HepG2 (cell line): ENCODE measurements around the gene GFPT2. TPM values are rescaled to one million over a fixed set of nuclear protein-coding genes. Genes with fewer than 3 reads are reported as not detected.

ENCODE experiments used
- ADNP ChIP-seq: sonication (generic); formaldehyde crosslinking; IDR thresholded peaks from 2 replicates; pipeline ENCODE4 v1.4.0; 2020; ENCODE audit warnings: missing genetic modification reagents
- HNRNPH1 ChIP-seq: fragments of 200-400 bp; formaldehyde crosslinking; optimal IDR thresholded peaks from 2 replicates; pipeline ENCODE3; 2017; ENCODE audit warnings: mild to moderate bottlenecking, low read depth, low read length
- HOXA3 ChIP-seq: sonication (generic); formaldehyde crosslinking; IDR thresholded peaks from 2 replicates; pipeline ENCODE4 v1.5.0; 2020; ENCODE audit warnings: missing genetic modification reagents
- HOXA9 ChIP-seq: sonication (generic); formaldehyde crosslinking; IDR thresholded peaks from 2 replicates; pipeline ENCODE4 v1.8.1; 2022; ENCODE audit warnings: missing genetic modification reagents, mild to moderate bottlenecking, moderate library complexity, borderline replicate concordance
- POLR2G ChIP-seq: fragments of 200-400 bp; formaldehyde crosslinking; IDR thresholded peaks from 2 replicates; pipeline ENCODE4 v1.6.1; 2018; ENCODE audit warnings: mild to moderate bottlenecking, low read depth, low read length, moderate library complexity
- RCOR2 ChIP-seq: IDR thresholded peaks from 2 replicates; pipeline ENCODE4 v1.6.1; 2016; ENCODE audit warnings: missing biosample characterization, missing genetic modification reagents
- RXRA ChIP-seq: sonication (generic); formaldehyde crosslinking; IDR thresholded peaks from 2 replicates; pipeline ENCODE4 v1.5.1; 2020; ENCODE audit warnings: missing genetic modification reagents
- SNAPC5 ChIP-seq: sonication (generic); formaldehyde crosslinking; IDR thresholded peaks from 2 replicates; pipeline ENCODE4 v1.8.1; 2023; ENCODE audit warnings: mild to moderate bottlenecking, missing genetic modification reagents, borderline replicate concordance
- TARDBP ChIP-seq: sonication (generic); formaldehyde crosslinking; IDR thresholded peaks from 2 replicates; pipeline ENCODE4 v1.8.0; 2022; ENCODE audit warnings: mild to moderate bottlenecking, missing genetic modification reagents
- XRCC5 ChIP-seq: fragments of 200-400 bp; formaldehyde crosslinking; optimal IDR thresholded peaks from 2 replicates; pipeline ENCODE3; 2017; ENCODE audit warnings: mild to moderate bottlenecking, low read length
- YY1 ChIP-seq: IDR thresholded peaks from 2 replicates; pipeline ENCODE4 v1.6.1; 2011; ENCODE audit warnings: low read length, low read depth, moderate library complexity, mild to moderate bottlenecking; ENCODE audit not compliant: insufficient read depth, insufficient replicate concordance
- ZFP36L1 ChIP-seq: sonication (generic); formaldehyde crosslinking; IDR thresholded peaks from 2 replicates; pipeline ENCODE4 v1.8.0; 2022; ENCODE audit warnings: mild to moderate bottlenecking, missing genetic modification reagents, moderate library complexity
- ZNF335 ChIP-seq: sonication (generic); formaldehyde crosslinking; IDR thresholded peaks from 2 replicates; pipeline ENCODE4 v1.4.0; 2020; ENCODE audit warnings: missing genetic modification reagents
- ZNF629 ChIP-seq: sonication (generic); formaldehyde crosslinking; conservative IDR thresholded peaks from 2 replicates; pipeline ENCODE4 v1.5.0; 2020; ENCODE audit warnings: missing genetic modification reagents
- ZNF674 ChIP-seq: sonication (generic); formaldehyde crosslinking; IDR thresholded peaks from 2 replicates; pipeline ENCODE4 v1.5.0; 2020; ENCODE audit warnings: low read depth, mild to moderate bottlenecking, missing genetic modification reagents
- ZNF816 ChIP-seq: sonication (generic); formaldehyde crosslinking; IDR thresholded peaks from 2 replicates; pipeline ENCODE4 v1.8.0; 2022; ENCODE audit warnings: missing genetic modification reagents, mild to moderate bottlenecking, borderline replicate concordance
- ZSCAN29 ChIP-seq: sonication (generic); formaldehyde crosslinking; conservative IDR thresholded peaks from 2 replicates; pipeline ENCODE4 v1.4.0; 2020; ENCODE audit warnings: mild to moderate bottlenecking, missing genetic modification reagents
- polyA plus RNA-seq, 8 experiments: library from polyadenylated mRNA; depleted of rRNA in 3 of 8; stranded (reverse) in 7 of 8; unstranded in 1 of 8; fragments of >200 nt; fragmentation: Illumina TruSeq in 4 of 8; extraction: Trizol in 4 of 8; gene quantifications; 2 replicates each; pipeline versions ENCODE4 v1.2.1 to v1.2.3, GENCODE V29; 2011 to 2016; ENCODE audit warnings: low read depth in 4 of 8, missing spikeins in 1 of 8, mixed read lengths in 1 of 8; ENCODE audit not compliant: insufficient read depth in 1 of 8
- total RNA-seq, 5 experiments: library from RNA; depleted of rRNA; stranded (reverse); fragments of >200 nt; fragmentation: Illumina TruSeq; extraction: Trizol; gene quantifications; 2 replicates each; pipeline ENCODE4 v1.2.3, GENCODE V29; 2016; ENCODE audit warnings: low read depth in 1 of 5
- TF ChIP-seq, protein P1 (sequence below): sonication (generic); formaldehyde crosslinking; IDR thresholded peaks from 2 replicates; pipeline ENCODE4 v1.4.0; 2020; ENCODE audit warnings: mild to moderate bottlenecking, missing genetic modification reagents
- TF ChIP-seq, protein P2 (sequence below): sonication (generic); formaldehyde crosslinking; conservative IDR thresholded peaks from 2 replicates; pipeline ENCODE4 v1.5.0; 2020; ENCODE audit warnings: missing genetic modification reagents
- TF ChIP-seq, protein P3 (sequence below): sonication (generic); formaldehyde crosslinking; IDR thresholded peaks from 2 replicates; pipeline ENCODE4 v1.4.0; 2020; ENCODE audit warnings: mild to moderate bottlenecking, low read depth, missing genetic modification reagents
- TF ChIP-seq, protein P4 (sequence below): sonication (generic); formaldehyde crosslinking; IDR thresholded peaks from 2 replicates; pipeline ENCODE4 v1.5.1; 2020; ENCODE audit warnings: missing genetic modification reagents, mild to moderate bottlenecking, borderline replicate concordance

Gene GFPT2
- total and polyA plus RNA-seq, 2 of the 13 experiments (the other 11 are each of a cell fraction or from before 2014, with no cell fraction given), result 0.18 TPM

DNA sequence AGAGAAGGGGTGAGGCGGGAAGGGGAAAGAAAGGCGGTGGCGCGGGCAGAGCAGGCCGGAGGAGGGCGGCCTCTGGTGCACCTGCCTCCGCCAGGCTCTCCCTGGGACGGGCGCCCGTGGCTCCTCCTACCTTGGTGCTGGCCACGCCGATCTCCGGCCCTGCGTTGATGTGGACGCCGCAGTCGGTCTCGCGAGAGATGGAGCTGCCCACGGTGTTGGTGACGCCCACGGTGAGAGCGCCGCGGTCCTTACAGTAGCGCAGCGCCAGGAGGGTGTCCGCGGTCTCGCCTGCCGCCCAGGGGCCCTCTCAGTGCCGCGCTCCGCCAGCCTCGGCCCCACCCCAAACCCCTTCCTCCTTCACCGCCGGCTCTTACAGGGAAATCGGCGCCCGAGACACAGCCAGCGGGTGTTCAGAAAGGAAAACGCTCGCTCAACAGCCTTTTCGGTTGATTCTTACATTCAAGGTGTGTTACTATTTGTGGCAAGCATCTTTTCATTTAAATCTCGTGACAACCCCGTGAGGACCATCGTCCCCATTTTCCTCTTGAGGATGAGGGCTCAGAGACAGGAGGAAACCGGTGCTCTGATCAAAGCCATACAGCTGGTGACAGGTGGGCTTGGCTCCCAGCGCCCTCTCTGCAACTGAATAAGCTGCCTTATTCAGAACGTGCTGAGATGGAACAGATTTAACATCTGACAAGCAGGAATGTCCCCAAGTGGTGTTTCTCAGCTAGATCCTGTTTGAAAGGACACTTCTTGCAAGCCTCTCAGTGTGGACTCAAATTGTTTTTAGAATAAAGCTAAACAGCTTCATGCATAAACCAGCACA is 39.2 kb downstream of the GFPT2 start (continued):
- TF ChIP-seq ZNF629 (CRISPR knock-in tag) (no peak), RXRA (CRISPR knock-in tag) (no peak), HNRNPH1 (no peak), YY1 (peak; percentile 15), RCOR2 (CRISPR knock-in tag) (no peak), XRCC5 (no peak), ADNP (CRISPR knock-in tag) (no peak), ZNF335 (CRISPR knock-in tag) (peak; percentile 97), ZNF674 (no peak), ZSCAN29 (CRISPR knock-in tag) (no peak), HOXA3 (CRISPR knock-in tag) (peak; percentile 65), POLR2G (0 out of 2 replicates have a peak, but pooled peaks have one; percentile 33), HOXA9 (CRISPR knock-in tag) (no peak), ZFP36L1 (CRISPR knock-in tag) (no peak), SNAPC5 (CRISPR knock-in tag) (no peak), ZNF816 (CRISPR knock-in tag) (no peak), TARDBP (CRISPR knock-in tag) (no peak)
- TF ChIP-seq, protein P1, sequence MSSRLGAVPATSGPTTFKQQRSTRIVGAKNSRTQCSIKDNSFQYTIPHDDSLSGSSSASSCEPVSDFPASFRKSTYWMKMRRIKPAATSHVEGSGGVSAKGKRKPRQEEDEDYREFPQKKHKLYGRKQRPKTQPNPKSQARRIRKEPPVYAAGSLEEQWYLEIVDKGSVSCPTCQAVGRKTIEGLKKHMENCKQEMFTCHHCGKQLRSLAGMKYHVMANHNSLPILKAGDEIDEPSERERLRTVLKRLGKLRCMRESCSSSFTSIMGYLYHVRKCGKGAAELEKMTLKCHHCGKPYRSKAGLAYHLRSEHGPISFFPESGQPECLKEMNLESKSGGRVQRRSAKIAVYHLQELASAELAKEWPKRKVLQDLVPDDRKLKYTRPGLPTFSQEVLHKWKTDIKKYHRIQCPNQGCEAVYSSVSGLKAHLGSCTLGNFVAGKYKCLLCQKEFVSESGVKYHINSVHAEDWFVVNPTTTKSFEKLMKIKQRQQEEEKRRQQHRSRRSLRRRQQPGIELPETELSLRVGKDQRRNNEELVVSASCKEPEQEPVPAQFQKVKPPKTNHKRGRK (CRISPR knock-in tag), result no peak
- TF ChIP-seq, protein P2, sequence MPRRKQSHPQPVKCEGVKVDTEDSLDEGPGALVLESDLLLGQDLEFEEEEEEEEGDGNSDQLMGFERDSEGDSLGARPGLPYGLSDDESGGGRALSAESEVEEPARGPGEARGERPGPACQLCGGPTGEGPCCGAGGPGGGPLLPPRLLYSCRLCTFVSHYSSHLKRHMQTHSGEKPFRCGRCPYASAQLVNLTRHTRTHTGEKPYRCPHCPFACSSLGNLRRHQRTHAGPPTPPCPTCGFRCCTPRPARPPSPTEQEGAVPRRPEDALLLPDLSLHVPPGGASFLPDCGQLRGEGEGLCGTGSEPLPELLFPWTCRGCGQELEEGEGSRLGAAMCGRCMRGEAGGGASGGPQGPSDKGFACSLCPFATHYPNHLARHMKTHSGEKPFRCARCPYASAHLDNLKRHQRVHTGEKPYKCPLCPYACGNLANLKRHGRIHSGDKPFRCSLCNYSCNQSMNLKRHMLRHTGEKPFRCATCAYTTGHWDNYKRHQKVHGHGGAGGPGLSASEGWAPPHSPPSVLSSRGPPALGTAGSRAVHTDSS (CRISPR knock-in tag), result no peak
- TF ChIP-seq, protein P3, sequence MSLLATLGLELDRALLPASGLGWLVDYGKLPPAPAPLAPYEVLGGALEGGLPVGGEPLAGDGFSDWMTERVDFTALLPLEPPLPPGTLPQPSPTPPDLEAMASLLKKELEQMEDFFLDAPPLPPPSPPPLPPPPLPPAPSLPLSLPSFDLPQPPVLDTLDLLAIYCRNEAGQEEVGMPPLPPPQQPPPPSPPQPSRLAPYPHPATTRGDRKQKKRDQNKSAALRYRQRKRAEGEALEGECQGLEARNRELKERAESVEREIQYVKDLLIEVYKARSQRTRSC, result no peak
- TF ChIP-seq, protein P4, sequence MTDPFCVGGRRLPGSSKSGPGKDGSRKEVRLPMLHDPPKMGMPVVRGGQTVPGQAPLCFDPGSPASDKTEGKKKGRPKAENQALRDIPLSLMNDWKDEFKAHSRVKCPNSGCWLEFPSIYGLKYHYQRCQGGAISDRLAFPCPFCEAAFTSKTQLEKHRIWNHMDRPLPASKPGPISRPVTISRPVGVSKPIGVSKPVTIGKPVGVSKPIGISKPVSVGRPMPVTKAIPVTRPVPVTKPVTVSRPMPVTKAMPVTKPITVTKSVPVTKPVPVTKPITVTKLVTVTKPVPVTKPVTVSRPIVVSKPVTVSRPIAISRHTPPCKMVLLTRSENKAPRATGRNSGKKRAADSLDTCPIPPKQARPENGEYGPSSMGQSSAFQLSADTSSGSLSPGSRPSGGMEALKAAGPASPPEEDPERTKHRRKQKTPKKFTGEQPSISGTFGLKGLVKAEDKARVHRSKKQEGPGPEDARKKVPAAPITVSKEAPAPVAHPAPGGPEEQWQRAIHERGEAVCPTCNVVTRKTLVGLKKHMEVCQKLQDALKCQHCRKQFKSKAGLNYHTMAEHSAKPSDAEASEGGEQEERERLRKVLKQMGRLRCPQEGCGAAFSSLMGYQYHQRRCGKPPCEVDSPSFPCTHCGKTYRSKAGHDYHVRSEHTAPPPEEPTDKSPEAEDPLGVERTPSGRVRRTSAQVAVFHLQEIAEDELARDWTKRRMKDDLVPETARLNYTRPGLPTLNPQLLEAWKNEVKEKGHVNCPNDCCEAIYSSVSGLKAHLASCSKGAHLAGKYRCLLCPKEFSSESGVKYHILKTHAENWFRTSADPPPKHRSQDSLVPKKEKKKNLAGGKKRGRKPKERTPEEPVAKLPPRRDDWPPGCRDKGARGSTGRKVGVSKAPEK, result no peak
